Large intestine (tissue), 3 donors: ENCODE data around the gene ZNF160. TPM values are rescaled to one million over a fixed set of nuclear protein-coding genes. Genes with fewer than 3 reads are reported as not detected.
A peak's percentile ranks its signal among the peaks of the same experiment; 100 is the strongest.

Experiments used
- DNase-seq, 2 donors: peaks; one replicate each; pipeline versions ENCODE4 v3.0.0 to v3.0.0-alpha.2; 2013
- H3K27ac ChIP-seq: one replicate; pipeline ENCODE4 v1.5.1; 2013; ENCODE audit warnings: low read length
- H3K27me3 ChIP-seq: 2 replicates; pipeline ENCODE4 v1.6.1; 2013; ENCODE audit warnings: low read length; ENCODE audit not compliant: control insufficient read depth, insufficient read depth
- H3K36me3 ChIP-seq: 2 replicates; pipeline ENCODE4 v1.6.1; 2013; ENCODE audit warnings: low read length; ENCODE audit not compliant: control insufficient read depth, insufficient read depth
- H3K4me1 ChIP-seq: one replicate; pipeline ENCODE4 v1.6.1; 2013; ENCODE audit warnings: low read length; ENCODE audit not compliant: control insufficient read depth, insufficient read depth
- H3K4me3 ChIP-seq: one replicate; pipeline ENCODE4 v1.5.1; 2013; ENCODE audit warnings: low read length
- H3K9me3 ChIP-seq: one replicate; pipeline ENCODE4 v1.6.1; 2013; ENCODE audit warnings: mild to moderate bottlenecking, low read depth, low read length, moderate library complexity; ENCODE audit not compliant: control insufficient read depth
- WGBS: methylation state at CpG from one replicate; pipeline ENCODE4 v1.1.5; 2013; ENCODE audit warnings: low lambda C conversion rate; ENCODE audit not compliant: insufficient coverage; 5-methylcytosine and 5-hydroxymethylcytosine counted together
- polyA plus RNA-seq: library from polyadenylated mRNA; unstranded; fragments of 120-200 nt; gene quantifications from one replicate; pipeline ENCODE4 v1.2.1, GENCODE V29; 2013

ZNF160 gene
- polyA plus RNA-seq, 1 donor: 115 TPM

- Histone ChIP-seq H3K4me3 (no peak overlapping the region), H3K27ac (no peak overlapping the region), H3K9me3 (peaks cover 64% of the 10 kb centered on the region), H3K36me3 (peaks cover 72% of the 10 kb centered on the region), H3K27me3 (no peaks in the 10 kb centered on the region), H3K4me1 (no peaks in the 10 kb centered on the region)
- 83% methylated on average over 2 of the region's 5 CpGs for WGBS
- no peak for DNase-seq
Measured at GRCh38 chr19:53068834-53069233, 34.4 kb downstream of the ZNF160 start.

- Histone ChIP-seq H3K27me3 (no peaks in the 10 kb centered on the region), H3K4me1 (no peaks in the 10 kb centered on the region), H3K27ac (no peak overlapping the region), H3K36me3 (peaks cover 65% of the 10 kb centered on the region), H3K9me3 (peaks cover 64% of the 10 kb centered on the region), H3K4me3 (no peak overlapping the region)
- no peak for DNase-seq
- 100% methylated on average over 1 of the region's 4 CpGs for WGBS
Measured at GRCh38 chr19:53068199-53068598, 35.0 kb downstream of the ZNF160 start.

GRCh38 chr19:53057904-53058580 is 45.2 kb downstream of the ZNF160 start:
- H3K4me1 ChIP-seq: peaks cover 5% of the 10 kb centered on the region
- peak overlapping the region; percentile 39 for H3K4me3 ChIP-seq
- WGBS: no CpG with 5 or more reads among the region's 59 CpGs
- H3K9me3 ChIP-seq: peaks cover 34% of the 10 kb centered on the region
- peak; percentile 51 to 80 for DNase-seq
- H3K36me3 ChIP-seq: no peaks in the 10 kb centered on the region
- H3K27ac ChIP-seq: no peak overlapping the region
- peaks cover 7% of the 10 kb centered on the region for H3K27me3 ChIP-seq

- no CpG with 5 or more reads among the region's 2 CpGs for WGBS
- Histone ChIP-seq H3K9me3 (peaks cover 29% of the 10 kb centered on the region), H3K4me1 (peaks cover 5% of the 10 kb centered on the region), H3K4me3 (no peak overlapping the region), H3K27me3 (peaks cover 7% of the 10 kb centered on the region), H3K36me3 (no peaks in the 10 kb centered on the region), H3K27ac (peak overlapping the region; percentile 36)
- peak in 1 of 2 donors; percentile 22 for DNase-seq
Measured at GRCh38 chr19:53055117-53055516, 48.1 kb downstream of the ZNF160 start.

- no peaks in the 10 kb centered on the region for H3K27me3 ChIP-seq
- no peak overlapping the region for H3K4me3 ChIP-seq
- no peaks in the 10 kb centered on the region for H3K4me1 ChIP-seq
- WGBS: no CpG with 5 or more reads among the region's 2 CpGs
- peaks cover 7% of the 10 kb centered on the region for H3K9me3 ChIP-seq
- no peak overlapping the region for H3K27ac ChIP-seq
- no peak for DNase-seq
- H3K36me3 ChIP-seq: no peaks in the 10 kb centered on the region
Measured at GRCh38 chr19:53047379-53047778, 55.8 kb downstream of the ZNF160 start.

- H3K4me1 ChIP-seq: no peaks in the 10 kb centered on the region
- WGBS: no CpG with 5 or more reads among the region's 16 CpGs
- no peak for DNase-seq
- no peaks in the 10 kb centered on the region for H3K27me3 ChIP-seq
- H3K4me3 ChIP-seq: no peak overlapping the region
- H3K9me3 ChIP-seq: peaks cover 7% of the 10 kb centered on the region
- no peak overlapping the region for H3K27ac ChIP-seq
- no peaks in the 10 kb centered on the region for H3K36me3 ChIP-seq
Measured at GRCh38 chr19:53045536-53045935, 57.7 kb downstream of the ZNF160 start.

- H3K27me3 ChIP-seq: no peaks in the 10 kb centered on the region
- no peaks in the 10 kb centered on the region for H3K4me1 ChIP-seq
- no peak overlapping the region for H3K27ac ChIP-seq
- no peaks in the 10 kb centered on the region for H3K36me3 ChIP-seq
- no CpG with 5 or more reads among the region's 1 CpG for WGBS
- DNase-seq: no peak
- no peak overlapping the region for H3K4me3 ChIP-seq
- peaks cover 18% of the 10 kb centered on the region for H3K9me3 ChIP-seq
Measured at GRCh38 chr19:53041366-53041765, 61.9 kb downstream of the ZNF160 start.

- H3K36me3 ChIP-seq: no peaks in the 10 kb centered on the region
- H3K27me3 ChIP-seq: no peaks in the 10 kb centered on the region
- peaks cover 20% of the 10 kb centered on the region for H3K9me3 ChIP-seq
- no peak overlapping the region for H3K27ac ChIP-seq
- WGBS: 100% methylated on average over 1 of the region's 52 CpGs
- DNase-seq: peak; percentile 32 to 48
- no peaks in the 10 kb centered on the region for H3K4me1 ChIP-seq
- peak overlapping the region; percentile 14 for H3K4me3 ChIP-seq
Measured at GRCh38 chr19:53037101-53038097, 65.8 kb downstream of the ZNF160 start.

GRCh38 chr19:53034948-53035675 is 68.1 kb downstream of the ZNF160 start:
- no peaks in the 10 kb centered on the region for H3K4me1 ChIP-seq
- H3K4me3 ChIP-seq: no peak overlapping the region
- no peaks in the 10 kb centered on the region for H3K27me3 ChIP-seq
- no peak overlapping the region for H3K27ac ChIP-seq
- peaks cover 20% of the 10 kb centered on the region for H3K9me3 ChIP-seq
- DNase-seq: peak in 1 of 2 donors; percentile 20
- WGBS: no CpG with 5 or more reads among the region's 4 CpGs
- H3K36me3 ChIP-seq: no peaks in the 10 kb centered on the region

- Histone ChIP-seq H3K9me3 (peaks cover 20% of the 10 kb centered on the region), H3K36me3 (no peaks in the 10 kb centered on the region), H3K4me1 (no peaks in the 10 kb centered on the region), H3K4me3 (no peak overlapping the region), H3K27ac (no peak overlapping the region), H3K27me3 (no peaks in the 10 kb centered on the region)
- 100% methylated on average over 1 of the region's 2 CpGs for WGBS
- no peak for DNase-seq
Measured at GRCh38 chr19:53034054-53034453, 69.2 kb downstream of the ZNF160 start.
